ENCODE data around the gene CDHR4.
"Not testable (repeated sequence)": the region's sequence is repeated elsewhere in the genome, so short reads cannot be mapped to it uniquely, and the experiment has no call there.

Gene CDHR4

DNA sequence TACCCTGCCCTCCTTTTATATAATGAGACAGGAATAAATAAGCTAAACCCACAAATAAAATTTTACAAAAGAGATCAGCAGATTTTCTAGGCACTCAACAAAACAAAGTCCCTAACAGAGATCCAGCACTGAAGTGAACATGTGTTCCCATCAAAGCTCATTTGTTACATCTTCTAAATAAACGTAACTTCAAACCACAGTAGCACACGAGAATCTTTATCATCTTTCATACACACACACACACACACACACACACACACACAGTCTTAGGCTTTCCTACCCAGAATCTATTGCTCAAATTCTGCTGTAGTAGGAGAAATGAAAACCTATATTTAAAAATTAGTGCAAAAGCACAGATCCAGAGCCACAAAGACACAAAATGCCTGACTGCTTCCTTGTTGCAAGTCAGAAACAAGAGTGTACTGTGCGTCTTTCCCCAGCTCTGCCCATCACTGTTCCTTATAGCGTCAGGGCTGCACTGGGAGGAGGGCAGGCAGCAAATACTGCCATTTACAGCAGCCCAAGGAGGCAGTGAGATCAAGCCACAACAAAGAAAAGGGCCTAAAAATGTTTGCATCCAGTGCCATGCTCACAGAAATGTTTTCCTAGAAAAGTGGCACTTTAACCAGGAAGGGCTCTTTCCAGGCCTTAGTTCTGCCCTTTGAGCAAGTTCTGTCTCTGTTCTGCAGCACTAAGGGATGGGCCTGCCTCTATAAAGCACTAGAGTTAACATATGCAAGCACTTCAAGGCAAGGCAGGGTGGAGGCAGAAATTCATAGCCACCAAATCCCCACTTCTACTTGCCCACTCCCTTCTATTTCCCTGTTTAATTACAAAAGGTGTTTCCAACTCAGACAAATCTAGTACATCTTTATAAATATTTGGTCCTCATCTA lies 19.3 kb downstream of the CDHR4 start:
- no peak for DNase-seq

DNA sequence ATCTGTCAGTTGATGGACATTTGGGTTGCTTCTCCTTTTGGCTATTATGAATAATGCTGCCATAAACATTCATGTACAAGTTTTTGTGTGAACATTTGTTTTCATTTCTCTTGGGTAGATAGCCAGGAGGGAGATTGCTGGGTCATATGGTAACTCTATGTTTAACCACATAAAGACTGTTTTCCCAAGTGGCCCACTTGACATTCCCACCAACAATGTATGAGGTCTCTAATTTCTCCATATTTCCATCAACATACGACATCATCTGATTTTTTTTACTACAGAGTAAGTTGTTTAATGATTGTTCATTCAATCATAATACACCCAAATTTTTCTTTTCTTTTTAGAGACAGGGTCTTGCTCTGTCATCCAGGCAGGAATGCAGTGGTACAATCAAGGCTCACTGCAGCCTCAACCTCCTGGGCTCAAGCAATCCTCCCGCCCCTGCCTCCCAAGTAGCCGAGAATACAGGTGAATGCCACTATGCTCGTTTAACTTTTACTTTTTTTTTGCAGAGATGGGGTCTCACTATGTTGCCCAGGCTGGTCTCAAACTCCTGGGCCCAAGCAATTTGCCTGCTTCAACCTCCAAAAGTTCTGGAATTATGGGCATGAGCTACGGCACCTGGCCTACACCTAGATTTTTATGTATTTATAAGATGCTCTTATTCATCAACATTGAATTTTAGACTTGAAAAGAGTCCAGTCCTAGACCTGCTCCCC lies 20.2 kb downstream of the CDHR4 start:
- DNase-seq: no peak

GRCh38 chr3:49776101-49776500 lies 23.6 kb downstream of the CDHR4 start:
- not testable (repeated sequence) for DNase-seq

GRCh38 chr3:49775538-49775937 lies 24.1 kb downstream of the CDHR4 start:
- DNase-seq: no peak

DNA sequence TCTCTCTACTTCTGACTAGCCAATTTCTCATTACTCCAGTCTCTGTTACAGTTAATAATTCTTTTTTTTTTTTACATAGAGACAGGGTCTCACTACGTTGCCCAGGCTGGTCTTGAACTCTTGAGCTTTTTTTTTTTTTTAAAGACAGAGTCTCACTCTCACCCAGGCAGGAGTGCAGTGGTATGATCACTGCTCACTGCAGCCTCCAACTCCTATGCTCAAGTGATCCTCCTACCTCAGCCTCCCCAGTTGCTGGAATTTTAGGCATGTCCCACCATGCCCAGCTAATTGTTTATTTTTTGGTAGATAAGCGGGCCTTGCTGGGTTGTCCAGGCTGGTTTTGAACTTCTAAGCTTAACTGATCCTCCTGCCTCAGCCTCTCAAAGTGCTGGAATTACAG lies 27.0 kb downstream of the CDHR4 start:
- no peak for DNase-seq

DNA sequence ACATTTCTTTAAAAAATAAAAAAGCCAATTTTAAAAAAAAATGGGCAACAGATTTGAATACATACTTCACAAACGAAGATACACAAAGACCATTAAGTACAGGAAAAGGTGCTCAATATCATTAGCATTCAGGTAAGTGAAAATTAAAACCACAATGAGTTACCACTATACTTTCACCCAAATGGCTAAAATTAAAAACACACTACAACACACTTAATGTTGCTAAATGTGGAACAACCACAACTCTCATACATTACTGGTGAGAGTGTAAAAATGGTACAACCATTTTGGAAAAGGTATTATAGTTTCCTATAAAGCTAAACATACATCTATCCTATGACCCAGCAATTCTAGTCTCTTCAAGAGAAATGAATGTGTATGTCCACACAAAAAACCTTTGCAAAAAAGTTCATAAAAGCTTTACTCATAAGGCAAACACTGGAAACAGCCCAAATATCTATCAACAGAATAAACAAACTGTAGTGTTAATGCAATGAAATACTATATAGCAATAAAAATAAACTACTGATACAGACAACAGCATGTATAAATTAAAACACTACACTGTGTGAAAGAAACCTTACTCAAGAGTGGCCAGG lies 28.2 kb downstream of the CDHR4 start:
- DNase-seq: no peak

DNA sequence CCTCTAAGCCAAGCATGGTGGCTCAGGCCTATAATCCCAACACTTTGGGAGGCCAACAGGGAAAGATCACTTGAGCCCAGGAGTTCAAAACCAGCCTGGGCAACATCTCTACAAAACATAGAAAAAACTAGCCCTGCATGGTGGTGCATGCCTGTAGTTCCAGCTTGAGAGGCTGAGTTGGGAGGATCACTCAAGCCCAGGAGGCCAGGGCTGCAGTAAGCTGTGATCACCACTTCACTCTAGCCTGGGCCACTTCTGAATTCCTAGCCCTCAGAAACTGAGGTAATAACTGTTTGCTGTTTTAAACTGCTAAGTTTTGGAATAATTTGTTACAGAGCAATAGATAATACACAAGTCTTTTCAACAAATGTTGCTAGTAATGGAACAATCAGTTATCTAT lies 29.7 kb downstream of the CDHR4 start:
- DNase-seq: no peak

DNA sequence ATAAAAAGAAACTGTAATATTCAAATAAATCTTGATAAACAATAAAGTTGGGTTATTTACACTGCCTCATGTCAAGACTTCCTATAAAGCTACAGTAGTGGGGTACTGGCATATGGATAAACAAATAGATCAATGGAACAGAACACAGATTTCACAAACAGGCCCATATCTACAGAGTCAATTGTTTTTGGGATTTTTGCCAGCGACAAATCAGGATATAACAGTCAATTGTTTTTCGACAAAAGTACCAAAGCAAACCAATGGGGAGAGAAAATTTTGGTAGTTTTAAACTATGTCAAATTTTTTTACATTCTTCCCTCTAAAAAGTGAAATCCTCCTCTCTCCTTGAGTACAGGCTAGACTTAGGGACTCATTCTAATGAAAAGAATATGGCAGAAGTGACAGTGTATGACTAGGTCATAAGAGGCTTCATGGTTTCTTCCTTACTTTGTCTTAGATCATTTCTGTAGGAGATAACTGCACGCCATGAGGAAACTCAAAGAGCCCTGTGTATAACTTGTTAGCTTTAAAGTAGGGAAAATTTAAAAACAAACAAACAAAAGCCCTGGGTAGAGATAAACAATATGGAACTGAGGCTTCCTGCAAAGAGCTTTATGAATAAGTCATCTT lies 30.3 kb downstream of the CDHR4 start:
- no peak for DNase-seq

DNA sequence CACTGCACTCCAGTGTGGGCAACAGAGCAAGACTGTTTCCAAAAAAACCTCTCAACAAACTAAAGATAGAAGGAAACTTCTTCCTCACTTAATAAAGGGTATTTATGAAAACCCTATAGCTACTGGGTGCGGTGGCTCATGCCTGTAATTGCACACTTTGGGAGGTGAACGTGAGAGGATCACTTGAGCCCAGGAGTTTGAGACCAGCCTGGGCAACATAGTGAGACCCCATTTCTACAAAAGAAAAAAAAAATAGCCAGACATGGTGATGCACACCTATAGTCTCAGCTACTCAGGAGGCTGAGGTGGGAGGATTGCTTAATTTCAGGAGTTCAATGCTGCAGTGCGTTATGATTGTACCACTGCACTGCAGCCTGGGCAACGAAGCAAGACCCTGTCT lies 35.7 kb downstream of the CDHR4 start:
- no peak for DNase-seq

- DNase-seq: no peak
Measured at GRCh38 chr3:49761661-49762060, 38.0 kb downstream of the CDHR4 start.

DNA sequence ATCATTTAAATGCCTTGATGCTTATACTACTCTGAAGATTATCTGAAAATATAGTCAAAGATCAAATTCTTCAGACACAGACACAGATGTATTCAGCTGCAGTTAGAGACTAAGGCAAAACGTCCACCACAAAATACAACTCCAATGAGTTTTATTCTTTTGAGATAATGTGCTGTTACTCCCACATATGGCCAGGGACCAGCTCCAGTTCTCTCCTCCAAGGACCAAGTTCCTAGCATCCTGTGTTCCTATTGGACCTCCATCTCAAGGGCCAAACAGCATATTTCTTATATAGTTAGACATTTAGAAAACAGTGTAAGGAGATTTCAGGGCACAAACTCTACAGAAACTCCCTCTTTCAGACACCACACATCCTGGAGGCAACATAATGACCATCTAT lies 40.4 kb downstream of the CDHR4 start:
- no peak for DNase-seq

GRCh38 chr3:49757197-49757596 lies 42.5 kb downstream of the CDHR4 start:
- no peak for DNase-seq

GRCh38 chr3:49756036-49756435 lies 43.6 kb downstream of the CDHR4 start:
- DNase-seq: no peak

DNA sequence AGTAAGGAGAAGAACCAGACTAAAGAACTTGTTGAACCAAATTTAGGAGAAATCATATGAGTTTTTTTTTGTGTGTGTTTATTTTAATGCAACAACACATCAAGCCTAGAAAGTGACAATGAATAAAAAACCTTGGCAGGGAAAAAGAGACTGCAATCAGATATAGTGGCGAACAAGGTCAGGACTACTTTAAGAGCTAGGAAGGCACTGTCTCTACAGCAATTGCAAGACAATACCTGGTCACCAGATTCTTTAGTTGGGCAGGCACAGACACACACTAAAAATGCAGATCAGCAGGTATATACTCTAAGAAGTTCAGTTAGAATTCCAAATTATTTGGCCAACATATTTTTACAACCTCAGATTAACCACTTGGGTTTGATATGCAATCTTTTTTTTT lies 45.1 kb downstream of the CDHR4 start:
- DNase-seq: no peak

DNA sequence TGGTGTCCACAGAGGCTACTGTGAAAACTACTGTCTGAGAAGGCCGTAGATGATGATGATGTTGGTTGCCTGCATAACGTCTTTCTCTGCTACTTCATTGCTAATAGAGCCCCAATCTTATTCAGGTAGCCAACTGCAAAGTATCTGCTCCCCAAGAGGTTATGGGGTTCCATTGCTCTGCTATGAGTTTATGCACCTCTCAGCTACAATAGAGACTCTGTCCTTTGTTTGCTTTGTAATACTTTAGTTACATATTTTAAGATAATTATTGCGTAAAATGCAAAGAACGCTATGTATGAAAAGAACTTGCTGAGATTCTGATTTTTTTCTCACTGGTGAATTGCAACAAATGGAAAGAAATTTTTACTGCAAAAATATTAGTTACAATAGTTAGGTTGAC lies 48.2 kb downstream of the CDHR4 start:
- DNase-seq: no peak

GRCh38 chr3:49750056-49750455 lies 49.6 kb downstream of the CDHR4 start:
- no peak for DNase-seq

GRCh38 chr3:49748874-49749273 lies 50.8 kb downstream of the CDHR4 start:
- not testable (repeated sequence) for DNase-seq

DNA sequence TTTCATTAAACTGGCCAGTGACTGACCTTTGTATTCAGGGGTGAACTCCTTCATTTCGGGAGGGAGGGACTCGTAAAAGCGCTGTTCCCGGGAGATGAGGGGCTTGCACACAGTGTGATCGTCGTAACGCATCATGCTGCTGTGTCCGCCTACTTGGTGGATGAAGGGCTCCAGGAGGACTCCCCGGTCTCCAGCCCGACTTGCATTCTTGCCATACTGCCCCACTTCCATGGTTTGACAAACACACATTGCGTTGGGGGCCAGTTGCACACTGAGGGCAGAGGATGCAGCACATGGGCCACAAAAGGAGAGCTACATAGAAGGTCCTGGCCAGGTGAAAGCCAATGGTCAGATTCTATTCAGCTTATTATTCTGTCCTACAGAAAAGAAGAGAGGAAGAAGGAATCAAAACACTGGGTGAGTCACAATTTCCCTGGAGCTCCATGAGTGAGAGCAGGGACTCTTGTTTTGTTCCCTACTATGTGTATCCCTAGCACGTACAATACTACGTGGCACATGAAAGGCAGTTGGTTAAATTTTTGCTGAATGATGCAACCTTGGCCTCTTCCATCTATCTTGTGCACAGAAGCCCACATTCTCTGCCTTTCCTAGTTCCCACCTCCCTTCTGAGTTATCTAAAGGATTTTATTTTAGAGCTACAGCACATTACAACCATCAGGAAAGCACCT lies 51.7 kb downstream of the CDHR4 start:
- no peak for DNase-seq

- DNase-seq: no peak
Measured at GRCh38 chr3:49745986-49746385, 53.7 kb downstream of the CDHR4 start.

All from stimulated activated naive CD4-positive, alpha-beta T cell treated with Interleukin-2 at 50 U/mL for 16 hours (primary cell).